HepG2 (cell line): Measurements from ENCODE around the gene EYA2. TPM values are rescaled to one million over a fixed set of nuclear protein-coding genes. Genes with fewer than 3 reads are reported as not detected.
A peak's percentile ranks its signal among the peaks of the same experiment; 100 is the strongest.

Source experiments
- ATAC-seq: fragments of 200-7000 bp; cut with Tn5 transposase; 3 replicates; pipeline ENCODE4 v1.9.1; 2020; ENCODE audit warnings: mild to moderate bottlenecking, moderate library complexity
- BruUV-seq: library from RNA; stranded (reverse); fragments of 400-500 nt; replicated peaks from 2 replicates; lab custom pipeline; 2021; lab: Mats Ljungman, UMichigan
- CTCF ChIA-PET: fragments of 300-600 bp; formaldehyde crosslinking; extraction: SDS; loops from one replicate; lab custom pipeline; 2021; ENCODE audit warnings: low total read pairs, inconsistent platforms, low intra/inter-chr PET ratio; lab: Yijun Ruan, JAX
- POLR2A ChIA-PET: fragments of 350-600 bp; sonication (Branson Sonifier 250); formaldehyde crosslinking; loops from one replicate; lab custom pipeline; 2020; ENCODE audit warnings: antibody characterized with exemption, inconsistent platforms; lab: Yijun Ruan, JAX
- DNase-seq: peaks from one replicate; pipeline ENCODE4 v3.0.0-alpha.2; 2015; ENCODE audit warnings: low spot score
- FAIRE-seq: peaks from 3 replicates; lab custom pipeline; 2011; peaks lifted over from hg19 to GRCh38; lab: Jason Lieb, UNC
- H2AFZ ChIP-seq: one replicate; pipeline ENCODE4 v1.6.1; 2011; ENCODE audit warnings: low read length, inconsistent platforms
- H3K27ac ChIP-seq: fragments of 300-600 bp; 3 replicates; pipeline ENCODE4 v1.8.0; 2011; ENCODE audit warnings: mixed run types, mild to moderate bottlenecking, mixed read lengths, low read length, inconsistent platforms; ENCODE audit not compliant: insufficient read depth; ENCODE audit errors: extremely low read length
- H3K27me3 ChIP-seq, 2 experiments: fragments of 200-600 bp in 1 of 2; 2 replicates in 1 of 2; 3 replicates in 1 of 2; pipeline versions ENCODE4 v1.6.0 to v1.8.0; 2011; ENCODE audit warnings: low read length in 2 of 2, mild to moderate bottlenecking in 2 of 2, moderate library complexity in 2 of 2, inconsistent platforms in 1 of 2; ENCODE audit not compliant: insufficient read depth in 2 of 2, control insufficient read depth in 1 of 2
- H3K36me3 ChIP-seq, 2 experiments: fragments of 200-600 bp in 1 of 2; replicated peaks in 1 of 2; 2 replicates in 1 of 2; 3 replicates in 1 of 2; pipeline versions ENCODE4 v1.5.1 to v1.8.0; 2011; ENCODE audit warnings: low read length in 2 of 2, inconsistent platforms in 1 of 2; ENCODE audit not compliant: insufficient read depth in 2 of 2, control insufficient read depth in 1 of 2
- H3K4me1 ChIP-seq: 2 replicates; pipeline ENCODE4 v1.5.1; 2012; ENCODE audit warnings: low read length, inconsistent platforms; ENCODE audit not compliant: insufficient read depth
- H3K4me2 ChIP-seq: 2 replicates; pipeline ENCODE4 v1.6.0; 2011; ENCODE audit warnings: low read depth, low read length, inconsistent platforms
- H3K4me3 ChIP-seq, 3 experiments: fragments of 200-600 bp in 1 of 3; sonication (generic), shearing (Covaris generic) in 1 of 3; replicated peaks in 1 of 3; 2 replicates each; pipeline ENCODE4 v1.5.1; 2011 to 2016; ENCODE audit warnings: low read length in 3 of 3, inconsistent platforms in 2 of 3, low read depth in 2 of 3, mild to moderate bottlenecking in 2 of 3, control low read depth in 1 of 3, mixed read lengths in 1 of 3; ENCODE audit not compliant: insufficient read depth in 1 of 3
- H3K79me2 ChIP-seq: one replicate; pipeline ENCODE4 v1.6.1; 2011; ENCODE audit warnings: low read length, inconsistent platforms; ENCODE audit not compliant: insufficient read depth
- H3K9ac ChIP-seq: 2 replicates; pipeline ENCODE4 v1.6.0; 2011; ENCODE audit warnings: mild to moderate bottlenecking, low read depth, low read length, inconsistent platforms; ENCODE audit not compliant: insufficient read depth
- H3K9me3 ChIP-seq: 2 replicates; pipeline ENCODE4 v1.5.1; 2012; ENCODE audit warnings: mild to moderate bottlenecking, low read length
- H4K20me1 ChIP-seq: 2 replicates; pipeline ENCODE4 v1.6.0; 2011; ENCODE audit warnings: inconsistent platforms, mild to moderate bottlenecking, low read length, moderate library complexity; ENCODE audit not compliant: insufficient read depth
- ATF1 ChIP-seq: IDR thresholded peaks from 2 replicates; pipeline ENCODE4 v1.6.1; 2016; ENCODE audit warnings: mild to moderate bottlenecking, control low read depth
- HNF4G ChIP-seq, 2 experiments: sonication (generic) in 1 of 2; formaldehyde crosslinking in 1 of 2; IDR thresholded peaks; 2 replicates each; pipeline versions ENCODE4 v1.4.0 to v1.6.1; 2011 to 2020; ENCODE audit warnings: borderline replicate concordance in 2 of 2, low read depth in 2 of 2, mild to moderate bottlenecking in 2 of 2, low read length in 1 of 2, missing genetic modification reagents in 1 of 2, moderate library complexity in 1 of 2
- KDM4B ChIP-seq: sonication (generic); formaldehyde crosslinking; IDR thresholded peaks from 2 replicates; pipeline ENCODE4 v1.4.0; 2020; ENCODE audit warnings: missing genetic modification reagents
- NFKB2 ChIP-seq: sonication (generic); formaldehyde crosslinking; IDR thresholded peaks from 2 replicates; pipeline ENCODE4 v1.4.0; 2020; ENCODE audit warnings: missing genetic modification reagents, borderline replicate concordance
- PAXIP1 ChIP-seq: sonication (generic); formaldehyde crosslinking; conservative IDR thresholded peaks from 2 replicates; pipeline ENCODE4 v1.4.0; 2020; ENCODE audit warnings: mild to moderate bottlenecking, missing genetic modification reagents, moderate library complexity
- RARA ChIP-seq: IDR thresholded peaks from 2 replicates; pipeline ENCODE4 v1.6.1; 2016; ENCODE audit warnings: missing genetic modification reagents, missing compliant biosample characterization
- REPIN1 ChIP-seq: sonication (generic); formaldehyde crosslinking; IDR thresholded peaks from 2 replicates; pipeline ENCODE4 v1.8.0; 2022; ENCODE audit warnings: missing genetic modification reagents, low read depth, mild to moderate bottlenecking, borderline replicate concordance
- SCMH1 ChIP-seq: sonication (generic); formaldehyde crosslinking; IDR thresholded peaks from 2 replicates; pipeline ENCODE4 v1.9.0; 2021; ENCODE audit warnings: missing genetic modification reagents, mild to moderate bottlenecking, borderline replicate concordance
- ZNF121 ChIP-seq: sonication (generic); formaldehyde crosslinking; IDR thresholded peaks from 2 replicates; pipeline ENCODE4 v1.5.0; 2020; ENCODE audit warnings: mild to moderate bottlenecking, missing genetic modification reagents
- ZNF331 ChIP-seq: sonication (generic); formaldehyde crosslinking; IDR thresholded peaks from 2 replicates; pipeline ENCODE4 v1.4.0; 2020; ENCODE audit warnings: missing genetic modification reagents
- ZNF556 ChIP-seq: sonication (generic); formaldehyde crosslinking; IDR thresholded peaks from 2 replicates; pipeline ENCODE4 v1.4.0; 2020; ENCODE audit warnings: mild to moderate bottlenecking, missing genetic modification reagents, borderline replicate concordance
- WGBS: methylation state at CpG from one replicate; pipeline ENCODE4 v1.1.6; 2017; ENCODE audit warnings: low lambda C conversion rate; 5-methylcytosine and 5-hydroxymethylcytosine counted together
- in situ Hi-C: cut with HindIII; loops from 2 replicates; pipeline ENCODE4 v1.10.0; 2017; ENCODE audit warnings: low pct_unique_long_range_greater_than_20kb; ENCODE audit not compliant: extremely low pct_ligation_motif_present
- intact Hi-C: fragments of 100-400 bp; cut with micrococcal nuclease; formaldehyde crosslinking; loops from one replicate; pipeline ENCODE4 v1.10.0; 2022; ENCODE audit not compliant: unreplicated experiment
- polyA plus RNA-seq, 8 experiments: library from polyadenylated mRNA; depleted of rRNA in 3 of 8; stranded (reverse) in 7 of 8; unstranded in 1 of 8; fragments of >200 nt; fragmentation: Illumina TruSeq in 4 of 8; extraction: Trizol in 4 of 8; gene quantifications; 2 replicates each; pipeline versions ENCODE4 v1.2.1 to v1.2.3, GENCODE V29; 2011 to 2016; ENCODE audit warnings: low read depth in 4 of 8, missing spikeins in 1 of 8, mixed read lengths in 1 of 8; ENCODE audit not compliant: insufficient read depth in 1 of 8
- total RNA-seq, 5 experiments: library from RNA; depleted of rRNA; stranded (reverse); fragments of >200 nt; fragmentation: Illumina TruSeq; extraction: Trizol; gene quantifications; 2 replicates each; pipeline ENCODE4 v1.2.3, GENCODE V29; 2016; ENCODE audit warnings: low read depth in 1 of 5
- TF ChIP-seq, protein P1 (sequence below): sonication (generic); formaldehyde crosslinking; IDR thresholded peaks from 2 replicates; pipeline ENCODE4 v1.4.0; 2020; ENCODE audit warnings: missing genetic modification reagents, borderline replicate concordance

EYA2 gene
- total and polyA plus RNA-seq, 2 of the 13 experiments (the other 11 are each of a cell fraction or from before 2014, with no cell fraction given), result not detected

GRCh38 chr20:47099093-47099492 lies 204.4 kb downstream of the EYA2 start:
- Histone ChIP-seq H3K36me3 (no peaks in the 10 kb centered on the region), H3K9me3 (peaks cover 4% of the 10 kb centered on the region; the same call in 1 of the 2 replicates), H2AFZ (no peak overlapping the region), H3K27me3 (peaks cover 4 to 30% of the 10 kb centered on the region in 2 experiments; a peak in 4 of 5 replicates), H3K79me2 (no peaks in the 10 kb centered on the region)
- no TSS peak for BruUV-seq
- peak; percentile 60; the same call in 1 of the 2 replicates for TF ChIP-seq ZNF121 (CRISPR knock-in tag)
- TF ChIP-seq ZNF556 (CRISPR knock-in tag), result no peak
- no peak for TF ChIP-seq NFKB2 (CRISPR knock-in tag)
- TF ChIP-seq, all 625 proteins: peak for 1
- ATAC-seq (no peak), DNase-seq (no peak), FAIRE-seq (no peak)
- CTCF ChIA-PET, result no interaction called here
- Histone ChIP-seq H3K4me3 (no peak overlapping the region), H3K9ac (no peak overlapping the region), H3K27ac (no peak overlapping the region), H3K4me2 (no peak overlapping the region), H4K20me1 (no peaks in the 10 kb centered on the region), H3K4me1 (no peaks in the 10 kb centered on the region)
- POLR2A ChIA-PET, result no interaction called here
- WGBS, result 35% methylated on average over 7 of the region's 7 CpGs
- intact Hi-C loops (no loop called here), in situ Hi-C loops (no loop called here)

- Histone ChIP-seq H3K36me3 (no peaks in the 10 kb centered on the region), H3K4me2 (no peak overlapping the region), H2AFZ (no peak overlapping the region), H3K27me3 (peaks cover 4 to 26% of the 10 kb centered on the region in 2 experiments; a peak in 4 of 5 replicates), H4K20me1 (no peaks in the 10 kb centered on the region), H3K4me1 (no peaks in the 10 kb centered on the region), H3K4me3 (no peak overlapping the region), H3K27ac (no peak overlapping the region), H3K9ac (no peak overlapping the region), H3K9me3 (peaks cover 4% of the 10 kb centered on the region; the same call in 1 of the 2 replicates), H3K79me2 (no peaks in the 10 kb centered on the region)
- DNase-seq, result no peak
- in situ Hi-C loops, result no loop called here
- WGBS, result 3% methylated on average over 6 of the region's 6 CpGs
- ATAC-seq, result no peak
- FAIRE-seq, result no peak
- POLR2A ChIA-PET, result no interaction called here
- BruUV-seq, result no TSS peak
- intact Hi-C loops, result no loop called here
- CTCF ChIA-PET, result no interaction called here
- TF ChIP-seq KDM4B (CRISPR knock-in tag) (no peak), RARA (CRISPR knock-in tag) (no peak), PAXIP1 (CRISPR knock-in tag) (no peak), REPIN1 (CRISPR knock-in tag) (no peak), SCMH1 (CRISPR knock-in tag) (no peak), HNF4G (IDR thresholded peaks at IDR 0.05; ENCODE audit: borderline replicate concordance, low read depth, low read length) (no peak), HNF4G (CRISPR knock-in tag; IDR thresholded peaks at IDR 0.05; ENCODE audit: borderline replicate concordance, low read depth) (no peak), ZNF331 (CRISPR knock-in tag) (no peak), ATF1 (CRISPR knock-in tag) (no peak)
- TF ChIP-seq, protein P1, sequence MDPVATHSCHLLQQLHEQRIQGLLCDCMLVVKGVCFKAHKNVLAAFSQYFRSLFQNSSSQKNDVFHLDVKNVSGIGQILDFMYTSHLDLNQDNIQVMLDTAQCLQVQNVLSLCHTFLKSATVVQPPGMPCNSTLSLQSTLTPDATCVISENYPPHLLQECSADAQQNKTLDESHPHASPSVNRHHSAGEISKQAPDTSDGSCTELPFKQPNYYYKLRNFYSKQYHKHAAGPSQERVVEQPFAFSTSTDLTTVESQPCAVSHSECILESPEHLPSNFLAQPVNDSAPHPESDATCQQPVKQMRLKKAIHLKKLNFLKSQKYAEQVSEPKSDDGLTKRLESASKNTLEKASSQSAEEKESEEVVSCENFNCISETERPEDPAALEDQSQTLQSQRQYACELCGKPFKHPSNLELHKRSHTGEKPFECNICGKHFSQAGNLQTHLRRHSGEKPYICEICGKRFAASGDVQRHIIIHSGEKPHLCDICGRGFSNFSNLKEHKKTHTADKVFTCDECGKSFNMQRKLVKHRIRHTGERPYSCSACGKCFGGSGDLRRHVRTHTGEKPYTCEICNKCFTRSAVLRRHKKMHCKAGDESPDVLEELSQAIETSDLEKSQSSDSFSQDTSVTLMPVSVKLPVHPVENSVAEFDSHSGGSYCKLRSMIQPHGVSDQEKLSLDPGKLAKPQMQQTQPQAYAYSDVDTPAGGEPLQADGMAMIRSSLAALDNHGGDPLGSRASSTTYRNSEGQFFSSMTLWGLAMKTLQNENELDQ, result no peak
These were observed 205.3 kb downstream of the EYA2 start for GRCh38 chr20:47099825-47100441.
